Small intestine (tissue), 4 donors: ENCODE data around the gene TH. TPM values are rescaled to one million over a fixed set of nuclear protein-coding genes. Genes with fewer than 3 reads are reported as not detected.

Source experiments
- polyA plus RNA-seq, 4 donors: library from polyadenylated mRNA; stranded (reverse) in 3 of 4; unstranded in 1 of 4; fragments of 200-250 nt in 3 of 4; fragments of 120-200 nt in 1 of 4; gene quantifications; one replicate each; pipeline versions ENCODE4 v1.2.1 to v1.2.3, GENCODE V29; 2013
- donor health status: healthy with polysubstance abuse.
- donor health status: Bipolar disorder and iron deficiency.
- donor health status: healthy.

The TH gene
- polyA plus RNA-seq, 4 donors, result 0.10 to 1.7 TPM; not detected in 2

Other genes starting within 250 kb of the TH start
- 100 to 1,000 TPM in 3 of 4 donors, 10 to 100 TPM in 1; 78.6 to 210 (median 139) TPM for gene MRPL23, start 224.5 kb downstream of the TH start, polyA plus RNA-seq
- 1,000 to 10,000 TPM in 1 of 4 donors, 10 to 100 TPM in 3; 18.9 to 3,336 (median 28.3) TPM for gene H19, start 174.0 kb downstream of the TH start, polyA plus RNA-seq
- gene IGF2, start 32.4 kb downstream of the TH start, polyA plus RNA-seq, result 100 to 1,000 TPM in 1 of 4 donors, 10 to 100 TPM in 1, under 1 TPM in 2; 0.45 to 183 (median 10.6) TPM
- gene INS, start 10.6 kb downstream of the TH start, polyA plus RNA-seq, result 100 to 1,000 TPM in 1 of 4 donors, 10 to 100 TPM in 1, 1 to 10 TPM in 1, under 1 TPM in 1; 0.58 to 124 (median 31.0) TPM
- gene ASCL2, start 98.8 kb upstream of the TH start, polyA plus RNA-seq, result 10 to 100 TPM in 2 of 4 donors, 1 to 10 TPM in 1, under 1 TPM in 1; 0.89 to 16.5 (median 9.4) TPM
- 10 to 100 TPM in 1 of 4 donors, under 1 TPM in 2, not detected in 1; 0.22 to 12.2 (median 0.58) TPM for gene C11orf21, start 130.1 kb upstream of the TH start, polyA plus RNA-seq
- 10 to 100 TPM in 1 of 4 donors, under 1 TPM in 1, not detected in 2; 0.36 to 47.7 TPM for gene TSPAN32, start 130.2 kb upstream of the TH start, polyA plus RNA-seq
- gene CD81, start 205.5 kb upstream of the TH start, polyA plus RNA-seq, result 100 to 1,000 TPM in 2 of 4 donors, 10 to 100 TPM in 2; 11.0 to 285 (median 134) TPM
- gene TSSC4, start 228.9 kb upstream of the TH start, polyA plus RNA-seq, result 100 to 1,000 TPM in 1 of 4 donors, 10 to 100 TPM in 3; 24.2 to 113 (median 63.3) TPM